OCI-LY1 (cell line): ENCODE measurements around the gene ELMO1.

Source experiments
- H2AFZ ChIP-seq: fragments of 200-600 bp; sonication (generic), shearing (Covaris generic); 2 replicates; pipeline ENCODE4 v1.6.0; 2014; ENCODE audit warnings: antibody characterized with exemption, mild to moderate bottlenecking, low read length
- H3F3A ChIP-seq: fragments of 200-600 bp; sonication (generic), shearing (Covaris generic); 2 replicates; pipeline ENCODE4 v1.6.0; 2014; ENCODE audit warnings: mild to moderate bottlenecking, antibody characterized with exemption, low read length, moderate library complexity; ENCODE audit not compliant: insufficient read depth
- H3K27ac ChIP-seq: fragments of 200-600 bp; sonication (generic); 2 replicates; pipeline ENCODE4 v1.5.1; 2014; ENCODE audit warnings: low read length, mixed run types, mild to moderate bottlenecking, low read depth; ENCODE audit not compliant: poor library complexity, severe bottlenecking
- H3K27me3 ChIP-seq: fragments of 200-600 bp; sonication (generic); 2 replicates; pipeline ENCODE4 v1.6.0; 2014; ENCODE audit warnings: antibody characterized with exemption, mild to moderate bottlenecking, low read length, moderate library complexity; ENCODE audit not compliant: insufficient read depth
- H3K36me3 ChIP-seq: fragments of 200-600 bp; sonication (generic); 2 replicates; pipeline ENCODE4 v1.6.1; 2014; ENCODE audit warnings: mild to moderate bottlenecking, antibody characterized with exemption, low read length, moderate library complexity, mixed read lengths; ENCODE audit not compliant: insufficient read depth
- H3K4me1 ChIP-seq: fragments of 200-600 bp; sonication (generic); 2 replicates; pipeline ENCODE4 v1.5.1; 2014; ENCODE audit warnings: mild to moderate bottlenecking, low read length, moderate library complexity; ENCODE audit not compliant: insufficient read depth, severe bottlenecking
- H3K4me2 ChIP-seq: fragments of 200-600 bp; sonication (generic), shearing (Covaris generic); 2 replicates; pipeline ENCODE4 v1.6.1; 2014; ENCODE audit warnings: low read length
- H3K4me3 ChIP-seq: fragments of 200-600 bp; sonication (generic); 2 replicates; pipeline ENCODE4 v1.5.1; 2014; ENCODE audit warnings: low read length, low read depth, mild to moderate bottlenecking, mixed read lengths; ENCODE audit not compliant: poor library complexity, severe bottlenecking
- H3K79me2 ChIP-seq: fragments of 200-600 bp; shearing (Covaris generic); 2 replicates; pipeline ENCODE4 v1.6.1; 2016; ENCODE audit warnings: mixed run types, low read length, mixed read lengths; ENCODE audit not compliant: insufficient read depth
- H3K9ac ChIP-seq: fragments of 200-600 bp; sonication (generic), shearing (Covaris generic); 2 replicates; pipeline ENCODE4 v1.6.1; 2014; ENCODE audit warnings: mild to moderate bottlenecking, low read length, mixed read lengths
- H3K9me2 ChIP-seq: fragments of 200-600 bp; sonication (generic), shearing (Covaris generic); 2 replicates; pipeline ENCODE4 v1.6.1; 2014; ENCODE audit warnings: low read depth, mild to moderate bottlenecking, low read length, mixed read lengths
- H3K9me3 ChIP-seq: fragments of 200-600 bp; shearing (Covaris generic); 2 replicates; pipeline ENCODE4 v1.6.1; 2014; ENCODE audit warnings: low read length, mixed read lengths
- H4K20me1 ChIP-seq: fragments of 200-600 bp; sonication (generic), shearing (Covaris generic); 2 replicates; pipeline ENCODE4 v1.6.0; 2016; ENCODE audit warnings: mild to moderate bottlenecking, low read length; ENCODE audit not compliant: insufficient read depth
- EZH2 ChIP-seq: fragments of 200-600 bp; sonication (generic), shearing (Covaris generic); IDR thresholded peaks from 2 replicates; pipeline ENCODE4 v1.8.0; 2017; ENCODE audit warnings: borderline replicate concordance, mixed run types, mild to moderate bottlenecking, antibody characterized with exemption, low read length, moderate library complexity, mixed read lengths
- TF ChIP-seq, protein P1 (sequence below): fragments of 200-600 bp; sonication (generic), shearing (Covaris generic); IDR thresholded peaks from 2 replicates; pipeline ENCODE4 v1.5.1; 2017; ENCODE audit warnings: mild to moderate bottlenecking, antibody characterized with exemption, low read length, moderate library complexity, mixed read lengths

The ELMO1 gene

DNA sequence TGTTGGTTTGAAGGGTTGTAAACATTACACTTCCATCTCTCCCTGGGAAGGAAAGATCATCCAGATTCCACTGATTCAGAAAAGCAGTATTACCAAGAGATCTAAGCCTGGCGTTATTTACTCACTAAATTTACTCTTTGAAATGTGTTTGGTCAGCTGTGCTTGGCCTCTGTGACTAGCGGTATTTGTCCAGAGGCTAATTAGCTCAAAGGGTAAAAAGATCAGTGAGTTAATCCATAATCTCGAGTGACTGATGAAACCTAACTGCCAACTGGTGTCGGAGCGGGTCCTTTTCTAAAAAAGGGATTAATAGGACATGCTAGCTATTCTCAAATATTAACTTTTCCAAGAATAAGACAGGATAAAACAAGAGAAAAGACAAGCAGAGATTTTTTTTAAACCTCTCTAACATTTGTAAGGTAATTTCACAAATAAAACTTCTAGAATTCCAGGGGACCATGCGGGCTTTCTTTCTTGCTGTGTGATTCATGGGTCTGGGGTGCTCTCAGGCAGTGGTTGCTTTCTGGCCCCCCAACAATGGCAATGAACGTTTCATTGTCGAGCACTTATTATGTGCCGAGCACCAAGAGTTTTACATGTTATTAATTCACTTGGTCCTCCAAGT lies 477.0 kb downstream of the ELMO1 start:
- H4K20me1 ChIP-seq: no peaks in the 10 kb centered on the region
- H3K4me3 ChIP-seq: no peak overlapping the region
- TF ChIP-seq EZH2: no peak
- TF ChIP-seq, protein P1, sequence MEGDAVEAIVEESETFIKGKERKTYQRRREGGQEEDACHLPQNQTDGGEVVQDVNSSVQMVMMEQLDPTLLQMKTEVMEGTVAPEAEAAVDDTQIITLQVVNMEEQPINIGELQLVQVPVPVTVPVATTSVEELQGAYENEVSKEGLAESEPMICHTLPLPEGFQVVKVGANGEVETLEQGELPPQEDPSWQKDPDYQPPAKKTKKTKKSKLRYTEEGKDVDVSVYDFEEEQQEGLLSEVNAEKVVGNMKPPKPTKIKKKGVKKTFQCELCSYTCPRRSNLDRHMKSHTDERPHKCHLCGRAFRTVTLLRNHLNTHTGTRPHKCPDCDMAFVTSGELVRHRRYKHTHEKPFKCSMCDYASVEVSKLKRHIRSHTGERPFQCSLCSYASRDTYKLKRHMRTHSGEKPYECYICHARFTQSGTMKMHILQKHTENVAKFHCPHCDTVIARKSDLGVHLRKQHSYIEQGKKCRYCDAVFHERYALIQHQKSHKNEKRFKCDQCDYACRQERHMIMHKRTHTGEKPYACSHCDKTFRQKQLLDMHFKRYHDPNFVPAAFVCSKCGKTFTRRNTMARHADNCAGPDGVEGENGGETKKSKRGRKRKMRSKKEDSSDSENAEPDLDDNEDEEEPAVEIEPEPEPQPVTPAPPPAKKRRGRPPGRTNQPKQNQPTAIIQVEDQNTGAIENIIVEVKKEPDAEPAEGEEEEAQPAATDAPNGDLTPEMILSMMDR: no peak
- no peak overlapping the region for H3K9ac ChIP-seq
- H3K79me2 ChIP-seq: no peaks in the 10 kb centered on the region
- H3K27ac ChIP-seq: no peak overlapping the region
- H3K27me3 ChIP-seq: no peaks in the 10 kb centered on the region
- no peaks in the 10 kb centered on the region for H3F3A ChIP-seq
- H2AFZ ChIP-seq: no peak overlapping the region
- no peak overlapping the region for H3K4me2 ChIP-seq
- H3K9me3 ChIP-seq: no peaks in the 10 kb centered on the region
- H3K4me1 ChIP-seq: peaks cover 4% of the 10 kb centered on the region
- peaks cover 16% of the 10 kb centered on the region; the same call in 1 of the 2 replicates for H3K36me3 ChIP-seq
- H3K9me2 ChIP-seq: no peaks in the 10 kb centered on the region

DNA sequence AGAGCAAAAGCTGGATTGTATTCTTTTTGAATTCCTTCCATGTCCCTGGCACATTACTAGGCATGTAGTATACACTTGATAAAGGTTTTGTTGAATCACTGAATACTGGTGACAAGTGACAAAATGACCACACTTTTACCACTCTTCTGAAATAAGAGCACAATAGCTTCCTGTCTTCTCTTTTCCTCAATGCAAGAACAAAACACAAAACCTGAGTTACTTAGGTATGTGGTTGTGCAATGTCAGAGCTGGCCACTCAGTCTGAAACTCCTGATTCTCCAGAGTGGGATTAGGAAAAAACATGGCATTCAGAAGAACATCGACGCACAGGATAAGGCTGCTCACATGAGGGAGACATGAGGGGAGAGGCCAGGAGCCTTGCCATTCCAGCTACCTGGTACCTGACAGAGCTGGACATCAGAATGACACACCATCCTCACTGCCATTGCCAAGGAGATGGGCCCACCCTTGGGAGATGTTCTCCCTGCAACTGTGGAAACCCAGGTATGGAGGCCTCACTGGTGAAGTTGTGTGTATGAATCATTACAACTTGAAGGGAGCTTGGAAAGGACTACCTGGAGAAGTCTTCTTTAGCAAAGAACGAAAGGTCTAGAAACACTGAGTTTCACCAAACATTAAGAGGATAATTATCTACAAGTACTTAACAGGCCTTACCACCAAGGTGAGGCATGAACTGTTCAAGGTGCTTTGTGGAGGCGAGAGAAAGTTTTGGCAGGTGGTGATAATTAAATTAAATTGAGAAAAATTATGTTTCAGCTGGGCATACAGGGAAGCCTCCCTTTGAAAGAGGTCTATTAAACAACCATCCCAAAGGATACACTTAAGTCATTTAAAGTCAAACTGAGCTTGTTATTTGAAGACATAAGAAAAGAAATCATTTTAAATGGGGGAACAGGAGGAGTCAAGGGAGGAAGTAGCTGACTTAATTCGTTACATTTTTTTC lies 477.8 kb downstream of the ELMO1 start:
- TF ChIP-seq EZH2: no peak
- TF ChIP-seq, protein P1: no peak
- Histone ChIP-seq H3K27me3 (no peaks in the 10 kb centered on the region), H3K4me1 (peaks cover 4% of the 10 kb centered on the region), H4K20me1 (no peaks in the 10 kb centered on the region), H3K9ac (no peak overlapping the region), H3K79me2 (no peaks in the 10 kb centered on the region), H3K27ac (no peak overlapping the region), H3K9me3 (no peaks in the 10 kb centered on the region), H3K9me2 (no peaks in the 10 kb centered on the region), H3K4me2 (no peak overlapping the region), H3K36me3 (peaks cover 8% of the 10 kb centered on the region; the same call in 1 of the 2 replicates), H2AFZ (no peak overlapping the region), H3F3A (no peaks in the 10 kb centered on the region), H3K4me3 (no peak overlapping the region)

DNA sequence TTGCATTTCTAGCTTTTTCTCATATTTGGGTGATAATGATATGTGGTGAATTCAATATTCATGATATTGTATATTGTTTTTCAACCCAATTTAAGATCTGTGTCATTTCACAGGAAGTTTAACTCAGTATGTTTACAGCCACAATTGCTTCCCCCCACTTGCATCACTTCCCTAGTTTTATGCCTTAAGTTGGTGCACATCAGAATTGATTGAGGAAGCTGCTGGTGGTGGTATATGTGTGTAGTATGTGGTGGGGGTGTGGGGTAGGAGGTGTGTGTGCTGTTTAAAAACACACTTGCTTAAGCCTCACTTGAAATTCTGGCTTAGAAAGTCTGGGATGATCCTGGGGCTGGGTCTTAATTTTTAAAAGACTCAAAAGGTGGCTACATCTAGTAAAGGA lies 479.3 kb downstream of the ELMO1 start:
- no peaks in the 10 kb centered on the region for H4K20me1 ChIP-seq
- H3K79me2 ChIP-seq: no peaks in the 10 kb centered on the region
- no peaks in the 10 kb centered on the region for H3K36me3 ChIP-seq
- H3K4me2 ChIP-seq: no peak overlapping the region
- TF ChIP-seq, protein P1: no peak
- no peak for TF ChIP-seq EZH2
- no peak overlapping the region for H2AFZ ChIP-seq
- no peaks in the 10 kb centered on the region for H3K27me3 ChIP-seq
- H3K9me2 ChIP-seq: no peaks in the 10 kb centered on the region
- peaks cover 4% of the 10 kb centered on the region for H3K4me1 ChIP-seq
- no peak overlapping the region for H3K27ac ChIP-seq
- no peaks in the 10 kb centered on the region for H3F3A ChIP-seq
- no peak overlapping the region for H3K4me3 ChIP-seq
- no peaks in the 10 kb centered on the region for H3K9me3 ChIP-seq
- H3K9ac ChIP-seq: no peak overlapping the region
